Measurements from ENCODE around the gene SPTB.

Gene SPTB

DNA sequence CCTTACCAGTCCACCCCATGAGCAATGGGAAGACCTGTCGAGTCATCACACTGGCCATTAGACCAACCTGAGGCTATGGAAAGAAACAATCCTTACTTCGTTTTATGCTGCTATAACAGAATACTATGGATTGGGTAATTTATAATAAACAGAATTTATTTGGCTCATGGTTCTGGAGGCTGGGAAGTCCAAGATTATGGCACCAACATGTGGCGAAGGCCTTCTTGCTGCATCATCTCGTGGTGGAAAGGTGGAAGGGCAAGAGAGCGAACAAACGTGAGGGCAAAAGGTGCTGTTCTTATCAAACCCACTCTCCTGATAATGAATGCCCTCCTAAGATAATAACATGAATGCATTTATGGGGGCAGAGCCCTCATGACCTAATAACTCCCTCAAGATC is 9.6 kb upstream of the SPTB start:
- no peak overlapping the region for H2BK12ac ChIP-seq (ENCODE audit: low read length)
- H3K9ac ChIP-seq (ENCODE audit: low read depth, low read length, poor library complexity): no peak overlapping the region
- WGBS, 2 donors (ENCODE audit: extremely low coverage in 2 of 2, insufficient read length in 2 of 2, insufficient replicate concordance in 1 of 2): no CpG with 5 or more reads among the region's 6 CpGs

GRCh38 chr14:64885559-64885958 is 5.9 kb upstream of the SPTB start:
- Histone ChIP-seq H4K8ac (ENCODE audit: low read depth, low read length) (no peak overlapping the region), H3K9me3 (replicated peaks in 1 of 2; ENCODE audit: control insufficient read depth in 2 of 2, insufficient read depth in 1 of 2, low read depth in 1 of 2, low read length in 2 of 2) (no peaks in the 10 kb centered on the region), H3K14ac (ENCODE audit: low read length) (no peak overlapping the region), H3K79me1 (ENCODE audit: low read depth, low read length) (no peaks in the 10 kb centered on the region), H3K36me3 (replicated peaks in 1 of 2; ENCODE audit: control insufficient read depth in 2 of 2, insufficient read depth in 2 of 2, low read length in 2 of 2) (no peaks in the 10 kb centered on the region), H4K91ac (ENCODE audit: low read depth, low read length, poor library complexity) (no peak overlapping the region), H3K4ac (ENCODE audit: low read length) (no peak overlapping the region), H3K27ac (replicated peaks; ENCODE audit: low read length) (no peak overlapping the region), H3K4me2 (ENCODE audit: insufficient read depth, low read length, poor library complexity, severe bottlenecking) (no peak overlapping the region), H3K4me3 (ENCODE audit: low read length in 2 of 2) (no peak overlapping the region), H2BK5ac (ENCODE audit: low read length) (no peak overlapping the region), H2AFZ (ENCODE audit: low read length) (no peak overlapping the region), H2BK15ac (ENCODE audit: low read length) (no peak overlapping the region), H2BK120ac (ENCODE audit: low read depth, low read length) (no peak overlapping the region), H3K27me3 (ENCODE audit: control insufficient read depth in 3 of 3, insufficient read depth in 3 of 3, low read depth in 1 of 3, low read length in 3 of 3) (peaks cover 2 to 65% (median 9%) of the 10 kb centered on the region in 3 experiments), H3K23ac (ENCODE audit: low read depth, low read length, poor library complexity) (no peak overlapping the region), H3K9ac (ENCODE audit: low read depth, low read length, poor library complexity) (no peak overlapping the region), H2BK12ac (ENCODE audit: low read length) (no peak overlapping the region), H2AK5ac (ENCODE audit: low read depth, low read length) (no peak overlapping the region), H3K18ac (ENCODE audit: low read length) (no peak overlapping the region), H3K4me1 (ENCODE audit: control insufficient read depth in 2 of 2, insufficient read depth in 1 of 2, low read depth in 1 of 2, low read length in 2 of 2) (no peaks in the 10 kb centered on the region)
- no CpG with 5 or more reads among the region's 2 CpGs for WGBS, 2 donors (ENCODE audit: extremely low coverage in 2 of 2, insufficient read length in 2 of 2, insufficient replicate concordance in 1 of 2)
- DNase-seq (ENCODE audit: low spot score): no peak

More for the DNA sequence above, 9.6 kb upstream of the SPTB start:
- no peak overlapping the region for H3K4ac ChIP-seq (ENCODE audit: low read length)
- H2BK5ac ChIP-seq (ENCODE audit: low read length): no peak overlapping the region
- no peak for DNase-seq (ENCODE audit: low spot score)
- no peak overlapping the region for H2BK120ac ChIP-seq (ENCODE audit: low read depth, low read length)
- no peaks in the 10 kb centered on the region for H3K4me1 ChIP-seq (ENCODE audit: control insufficient read depth in 2 of 2, insufficient read depth in 1 of 2, low read depth in 1 of 2, low read length in 2 of 2)
- H3K9me3 ChIP-seq (replicated peaks in 1 of 2; ENCODE audit: control insufficient read depth in 2 of 2, insufficient read depth in 1 of 2, low read depth in 1 of 2, low read length in 2 of 2): no peaks in the 10 kb centered on the region
- no peak overlapping the region for H4K91ac ChIP-seq (ENCODE audit: low read depth, low read length, poor library complexity)
- no peak overlapping the region for H2AK5ac ChIP-seq (ENCODE audit: low read depth, low read length)
- H2BK15ac ChIP-seq (ENCODE audit: low read length): no peak overlapping the region
- H4K8ac ChIP-seq (ENCODE audit: low read depth, low read length): no peak overlapping the region
- no peak overlapping the region for H3K4me2 ChIP-seq (ENCODE audit: insufficient read depth, low read length, poor library complexity, severe bottlenecking)
- H2AFZ ChIP-seq (ENCODE audit: low read length): no peak overlapping the region
- peaks cover 0 to 31% (median 0%) of the 10 kb centered on the region in 3 experiments for H3K27me3 ChIP-seq (ENCODE audit: control insufficient read depth in 3 of 3, insufficient read depth in 3 of 3, low read depth in 1 of 3, low read length in 3 of 3)
- no peaks in the 10 kb centered on the region for H3K79me1 ChIP-seq (ENCODE audit: low read depth, low read length)
- H3K36me3 ChIP-seq (replicated peaks in 1 of 2; ENCODE audit: control insufficient read depth in 2 of 2, insufficient read depth in 2 of 2, low read length in 2 of 2): no peaks in the 10 kb centered on the region
- H3K18ac ChIP-seq (ENCODE audit: low read length): no peak overlapping the region
- H3K27ac ChIP-seq (replicated peaks; ENCODE audit: low read length): no peak overlapping the region
- no peak overlapping the region for H3K14ac ChIP-seq (ENCODE audit: low read length)
- no peak overlapping the region for H3K23ac ChIP-seq (ENCODE audit: low read depth, low read length, poor library complexity)
- no peak overlapping the region for H3K4me3 ChIP-seq (ENCODE audit: low read length in 2 of 2)

- no peaks in the 10 kb centered on the region for H3K9me3 ChIP-seq (replicated peaks in 1 of 2; ENCODE audit: control insufficient read depth in 2 of 2, insufficient read depth in 1 of 2, low read depth in 1 of 2, low read length in 2 of 2)
- no peak overlapping the region for H2BK12ac ChIP-seq (ENCODE audit: low read length)
- no peak overlapping the region for H3K27ac ChIP-seq (replicated peaks; ENCODE audit: low read length)
- H3K4me1 ChIP-seq (ENCODE audit: control insufficient read depth in 2 of 2, insufficient read depth in 1 of 2, low read depth in 1 of 2, low read length in 2 of 2): peaks cover 0 to 5% of the 10 kb centered on the region in 2 donors
- H3K9ac ChIP-seq (ENCODE audit: low read depth, low read length, poor library complexity): peak overlapping the region; percentile 73
- no peak overlapping the region for H2BK5ac ChIP-seq (ENCODE audit: low read length)
- H2AFZ ChIP-seq (ENCODE audit: low read length): peak overlapping the region; percentile 93
- H3K4ac ChIP-seq (ENCODE audit: low read length): no peak overlapping the region
- H4K91ac ChIP-seq (ENCODE audit: low read depth, low read length, poor library complexity): no peak overlapping the region
- H3K23ac ChIP-seq (ENCODE audit: low read depth, low read length, poor library complexity): no peak overlapping the region
- peak overlapping the region; percentile 85 for H3K4me2 ChIP-seq (ENCODE audit: insufficient read depth, low read length, poor library complexity, severe bottlenecking)
- H3K14ac ChIP-seq (ENCODE audit: low read length): no peak overlapping the region
- H2AK5ac ChIP-seq (ENCODE audit: low read depth, low read length): no peak overlapping the region
- peak; percentile 57 for DNase-seq (ENCODE audit: low spot score)
- no peaks in the 10 kb centered on the region for H3K79me1 ChIP-seq (ENCODE audit: low read depth, low read length)
- H2BK120ac ChIP-seq (ENCODE audit: low read depth, low read length): no peak overlapping the region
- H3K18ac ChIP-seq (ENCODE audit: low read length): peak overlapping the region; percentile 66
- H3K27me3 ChIP-seq (ENCODE audit: control insufficient read depth in 3 of 3, insufficient read depth in 3 of 3, low read depth in 1 of 3, low read length in 3 of 3): peaks cover 5 to 95% (median 31%) of the 10 kb centered on the region in 3 experiments
- no CpG with 5 or more reads among the region's 49 CpGs for WGBS, 2 donors (ENCODE audit: extremely low coverage in 2 of 2, insufficient read length in 2 of 2, insufficient replicate concordance in 1 of 2)
- H3K4me3 ChIP-seq (ENCODE audit: low read length in 2 of 2): peak overlapping the region; percentile 40 to 73
- H4K8ac ChIP-seq (ENCODE audit: low read depth, low read length): no peak overlapping the region
- H2BK15ac ChIP-seq (ENCODE audit: low read length): no peak overlapping the region
- H3K36me3 ChIP-seq (replicated peaks in 1 of 2; ENCODE audit: control insufficient read depth in 2 of 2, insufficient read depth in 2 of 2, low read length in 2 of 2): no peaks in the 10 kb centered on the region
Measured at GRCh38 chr14:64880221-64881121, 764 bp upstream of the SPTB start.

DNA sequence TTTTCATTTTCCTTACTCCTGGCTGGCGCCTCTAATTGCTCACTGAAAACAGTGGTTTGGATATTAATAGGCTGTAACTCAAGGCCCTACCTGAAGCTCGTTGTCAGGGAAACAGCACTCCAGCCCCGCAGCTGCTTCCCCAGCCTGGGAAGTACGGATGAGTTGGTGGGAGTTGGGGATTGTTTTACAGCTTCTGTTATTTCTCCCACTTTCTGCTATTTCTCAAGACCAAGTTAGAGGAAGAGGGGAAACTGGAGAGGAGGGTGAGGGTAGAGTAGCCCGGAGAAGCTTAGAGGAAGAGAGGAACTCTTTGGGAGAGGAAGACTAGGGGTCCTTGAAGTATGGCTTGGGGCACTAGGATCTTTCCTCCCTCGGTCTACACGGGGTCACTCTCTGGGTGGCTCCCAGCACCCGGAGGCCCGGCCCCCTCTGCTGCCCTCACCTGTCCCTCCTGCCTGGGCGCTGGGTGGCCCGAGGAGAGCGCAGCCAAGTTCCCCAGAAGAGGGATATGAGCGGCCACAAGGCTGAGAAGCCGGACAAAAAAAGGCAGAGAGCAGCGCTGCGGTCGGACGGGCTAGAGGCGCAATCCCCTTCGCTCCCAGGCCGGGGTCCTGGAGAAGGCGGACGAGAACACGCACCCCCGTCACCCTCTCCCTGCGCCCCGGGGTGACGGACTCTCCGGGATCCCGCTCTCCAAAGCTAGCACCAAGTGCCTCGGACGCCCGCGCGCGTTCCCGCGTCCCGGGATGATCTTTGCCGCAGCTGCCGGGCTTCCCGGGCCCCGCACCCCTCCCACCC is 671 bp downstream of the SPTB start:
- Histone ChIP-seq H2AK5ac (ENCODE audit: low read depth, low read length) (peak overlapping the region; percentile 68), H3K9me3 (replicated peaks in 1 of 2; ENCODE audit: control insufficient read depth in 2 of 2, insufficient read depth in 1 of 2, low read depth in 1 of 2, low read length in 2 of 2) (no peaks in the 10 kb centered on the region), H3K36me3 (replicated peaks in 1 of 2; ENCODE audit: control insufficient read depth in 2 of 2, insufficient read depth in 2 of 2, low read length in 2 of 2) (no peaks in the 10 kb centered on the region), H3K27ac (replicated peaks; ENCODE audit: low read length) (no peak overlapping the region), H2BK120ac (ENCODE audit: low read depth, low read length) (no peak overlapping the region), H2BK5ac (ENCODE audit: low read length) (no peak overlapping the region), H3K9ac (ENCODE audit: low read depth, low read length, poor library complexity) (no peak overlapping the region), H3K79me1 (ENCODE audit: low read depth, low read length) (no peaks in the 10 kb centered on the region), H3K23ac (ENCODE audit: low read depth, low read length, poor library complexity) (peak overlapping the region; percentile 69), H2BK12ac (ENCODE audit: low read length) (no peak overlapping the region), H2AFZ (ENCODE audit: low read length) (peak overlapping the region; percentile 93), H3K14ac (ENCODE audit: low read length) (peak overlapping the region; percentile 75), H3K4me3 (ENCODE audit: low read length in 2 of 2) (peak overlapping the region; percentile 40 to 73), H3K4me2 (ENCODE audit: insufficient read depth, low read length, poor library complexity, severe bottlenecking) (peak overlapping the region; percentile 85), H4K8ac (ENCODE audit: low read depth, low read length) (peak overlapping the region; percentile 54), H3K4me1 (ENCODE audit: control insufficient read depth in 2 of 2, insufficient read depth in 1 of 2, low read depth in 1 of 2, low read length in 2 of 2) (peaks cover 0 to 5% of the 10 kb centered on the region in 2 donors), H3K4ac (ENCODE audit: low read length) (no peak overlapping the region), H4K91ac (ENCODE audit: low read depth, low read length, poor library complexity) (no peak overlapping the region), H3K18ac (ENCODE audit: low read length) (peak overlapping the region; percentile 71), H2BK15ac (ENCODE audit: low read length) (peak overlapping the region; percentile 51), H3K27me3 (ENCODE audit: control insufficient read depth in 3 of 3, insufficient read depth in 3 of 3, low read depth in 1 of 3, low read length in 3 of 3) (peaks cover 5 to 97% (median 31%) of the 10 kb centered on the region in 3 experiments)
- no CpG with 5 or more reads among the region's 43 CpGs for WGBS, 2 donors (ENCODE audit: extremely low coverage in 2 of 2, insufficient read length in 2 of 2, insufficient replicate concordance in 1 of 2)
- peak; percentile 17 for DNase-seq (ENCODE audit: low spot score)
